Endodermal cell (in vitro differentiated cells): ENCODE measurements around the gene MYO15B. TPM values are rescaled to one million over a fixed set of nuclear protein-coding genes. Genes with fewer than 3 reads are reported as not detected.

Experiments
- DNase-seq: peaks from one replicate; pipeline ENCODE4 v3.0.0-alpha.2; 2017
- H3K27ac ChIP-seq: 2 replicates; pipeline ENCODE4 v1.5.1; 2013; ENCODE audit warnings: mild to moderate bottlenecking, low read depth, low read length, moderate library complexity
- H3K27me3 ChIP-seq: 2 replicates; pipeline ENCODE4 v1.6.1; 2013; ENCODE audit warnings: mild to moderate bottlenecking, low read length, moderate library complexity; ENCODE audit not compliant: insufficient read depth, control insufficient read depth, poor library complexity, severe bottlenecking
- H3K36me3 ChIP-seq: 2 replicates; pipeline ENCODE4 v1.7.0; 2013; ENCODE audit warnings: mild to moderate bottlenecking, low read length, moderate library complexity; ENCODE audit not compliant: control insufficient read depth, insufficient read depth
- H3K4me1 ChIP-seq: one replicate; pipeline ENCODE4 v1.7.0; 2013; ENCODE audit warnings: low read length; ENCODE audit not compliant: control insufficient read depth, insufficient read depth
- H3K4me3 ChIP-seq: 2 replicates; pipeline ENCODE4 v1.5.1; 2013; ENCODE audit warnings: mild to moderate bottlenecking, low read length, moderate library complexity
- H3K9ac ChIP-seq: 2 replicates; pipeline ENCODE4 v1.6.1; 2013; ENCODE audit warnings: mild to moderate bottlenecking, low read length, moderate library complexity; ENCODE audit not compliant: poor library complexity, severe bottlenecking; ENCODE audit errors: extremely low read depth
- H3K9me3 ChIP-seq: 2 replicates; pipeline ENCODE4 v1.6.1; 2013; ENCODE audit warnings: mild to moderate bottlenecking, low read length, moderate library complexity; ENCODE audit not compliant: control insufficient read depth
- H3K27ac Mint-ChIP-seq: 2 replicates; pipeline ENCODE4 v1.8.0; 2020; ENCODE audit warnings: mixed read lengths
- H3K27me3 Mint-ChIP-seq: 2 replicates; pipeline ENCODE4 v1.8.0; 2021; ENCODE audit warnings: mild to moderate bottlenecking, mixed read lengths; ENCODE audit not compliant: insufficient read depth
- H3K36me3 Mint-ChIP-seq: 2 replicates; pipeline ENCODE4 v1.8.0; 2020; ENCODE audit warnings: low read depth, mixed read lengths
- H3K4me1 Mint-ChIP-seq: 2 replicates; pipeline ENCODE4 v1.8.0; 2020; ENCODE audit warnings: mixed read lengths
- H3K4me3 Mint-ChIP-seq: 2 replicates; pipeline ENCODE4 v1.8.0; 2020; ENCODE audit warnings: mild to moderate bottlenecking, moderate library complexity, mixed read lengths
- H3K9me3 Mint-ChIP-seq: 2 replicates; pipeline ENCODE4 v1.8.0; 2020; ENCODE audit warnings: mild to moderate bottlenecking, mixed read lengths
- WGBS, 2 experiments: methylation state at CpG; one replicate each; pipeline versions ENCODE4 v1.1.5 to v1.1.7; 2013; ENCODE audit warnings: missing lambda C conversion rate in 2 of 2, mixed read lengths in 1 of 2; ENCODE audit not compliant: insufficient coverage in 1 of 2, insufficient read length in 1 of 2; 5-methylcytosine and 5-hydroxymethylcytosine counted together
- total RNA-seq, 2 donors: library from RNA; stranded (reverse); fragmentation: NEBNext Ultra II Directional in 1 of 2; extraction: Animal tissue kit (Norgen Biotek cat#: 25700) in 1 of 2; gene quantifications; 2 replicates in 1 of 2; 3 replicates in 1 of 2; pipeline ENCODE4 v1.2.1, GENCODE V29; 2021
- TF ChIP-seq, protein P1 (sequence below): fragments of 200-600 bp; sonication (generic); conservative IDR thresholded peaks from 2 replicates; pipeline ENCODE4 v1.5.0; 2021; ENCODE audit warnings: antibody characterized with exemption, mild to moderate bottlenecking

Gene MYO15B
- total RNA-seq, 2 donors from 2014 or later: 89.0 to 123 TPM

- Mint-ChIP-seq H3K36me3 (peaks cover 13% of the 10 kb centered on the region), H3K27me3 (no peaks in the 10 kb centered on the region), H3K4me3 (no peak overlapping the region), H3K9me3 (no peaks in the 10 kb centered on the region), H3K27ac (no peak overlapping the region), H3K4me1 (peaks cover 39% of the 10 kb centered on the region)
- Histone ChIP-seq H3K27ac (no peak overlapping the region), H3K9me3 (no peaks in the 10 kb centered on the region), H3K4me3 (no peak overlapping the region), H3K36me3 (no peaks in the 10 kb centered on the region), H3K27me3 (no peaks in the 10 kb centered on the region), H3K4me1 (peaks cover 19% of the 10 kb centered on the region), H3K9ac (no peak overlapping the region)
- TF ChIP-seq, protein P1, sequence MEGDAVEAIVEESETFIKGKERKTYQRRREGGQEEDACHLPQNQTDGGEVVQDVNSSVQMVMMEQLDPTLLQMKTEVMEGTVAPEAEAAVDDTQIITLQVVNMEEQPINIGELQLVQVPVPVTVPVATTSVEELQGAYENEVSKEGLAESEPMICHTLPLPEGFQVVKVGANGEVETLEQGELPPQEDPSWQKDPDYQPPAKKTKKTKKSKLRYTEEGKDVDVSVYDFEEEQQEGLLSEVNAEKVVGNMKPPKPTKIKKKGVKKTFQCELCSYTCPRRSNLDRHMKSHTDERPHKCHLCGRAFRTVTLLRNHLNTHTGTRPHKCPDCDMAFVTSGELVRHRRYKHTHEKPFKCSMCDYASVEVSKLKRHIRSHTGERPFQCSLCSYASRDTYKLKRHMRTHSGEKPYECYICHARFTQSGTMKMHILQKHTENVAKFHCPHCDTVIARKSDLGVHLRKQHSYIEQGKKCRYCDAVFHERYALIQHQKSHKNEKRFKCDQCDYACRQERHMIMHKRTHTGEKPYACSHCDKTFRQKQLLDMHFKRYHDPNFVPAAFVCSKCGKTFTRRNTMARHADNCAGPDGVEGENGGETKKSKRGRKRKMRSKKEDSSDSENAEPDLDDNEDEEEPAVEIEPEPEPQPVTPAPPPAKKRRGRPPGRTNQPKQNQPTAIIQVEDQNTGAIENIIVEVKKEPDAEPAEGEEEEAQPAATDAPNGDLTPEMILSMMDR: no peak
- no peak for DNase-seq
- 91 to 92% methylated on average over 4 of the region's 4 CpGs for WGBS, 2 experiments
Observed at GRCh38 chr17:75540923-75541503, 46.6 kb upstream of the MYO15B start.

DNA sequence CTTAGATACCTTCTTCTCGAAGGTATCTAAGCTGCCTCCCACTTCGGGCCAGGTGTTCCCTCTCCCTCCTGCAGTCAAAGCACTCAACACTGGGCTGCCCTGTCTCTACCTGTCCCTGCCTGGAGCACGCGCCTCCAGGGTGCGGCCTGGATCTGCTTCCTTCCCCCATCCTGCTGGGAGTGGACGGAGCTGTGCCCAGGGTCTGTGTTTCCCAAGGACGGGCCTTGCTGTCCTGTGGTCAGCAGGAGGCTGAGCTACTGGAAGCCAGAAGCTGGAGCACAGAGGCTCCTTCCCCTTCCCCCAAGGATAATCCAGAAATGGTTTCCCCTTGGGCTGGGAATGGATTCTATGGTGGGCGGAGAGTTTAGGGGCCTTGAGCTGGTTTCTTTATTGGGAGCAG lies 45.4 kb upstream of the MYO15B start:
- no peak overlapping the region for H3K4me3 ChIP-seq
- Mint-ChIP-seq H3K4me3 (peak overlapping the region; percentile 21), H3K4me1 (peaks cover 34% of the 10 kb centered on the region), H3K27me3 (no peaks in the 10 kb centered on the region), H3K9me3 (no peaks in the 10 kb centered on the region), H3K36me3 (peaks cover 22% of the 10 kb centered on the region), H3K27ac (peak overlapping the region; percentile 25)
- H3K27me3 ChIP-seq: no peaks in the 10 kb centered on the region
- no peak for DNase-seq
- no peak overlapping the region for H3K9ac ChIP-seq
- 89% methylated on average over 7 of the region's 8 CpGs for whole genome bisulfite sequencing, 2 experiments
- peaks cover 3% of the 10 kb centered on the region for H3K36me3 ChIP-seq
- TF ChIP-seq, protein P1: no peak
- peaks cover 14% of the 10 kb centered on the region for H3K4me1 ChIP-seq
- H3K27ac ChIP-seq: no peak overlapping the region
- H3K9me3 ChIP-seq: no peaks in the 10 kb centered on the region

DNA sequence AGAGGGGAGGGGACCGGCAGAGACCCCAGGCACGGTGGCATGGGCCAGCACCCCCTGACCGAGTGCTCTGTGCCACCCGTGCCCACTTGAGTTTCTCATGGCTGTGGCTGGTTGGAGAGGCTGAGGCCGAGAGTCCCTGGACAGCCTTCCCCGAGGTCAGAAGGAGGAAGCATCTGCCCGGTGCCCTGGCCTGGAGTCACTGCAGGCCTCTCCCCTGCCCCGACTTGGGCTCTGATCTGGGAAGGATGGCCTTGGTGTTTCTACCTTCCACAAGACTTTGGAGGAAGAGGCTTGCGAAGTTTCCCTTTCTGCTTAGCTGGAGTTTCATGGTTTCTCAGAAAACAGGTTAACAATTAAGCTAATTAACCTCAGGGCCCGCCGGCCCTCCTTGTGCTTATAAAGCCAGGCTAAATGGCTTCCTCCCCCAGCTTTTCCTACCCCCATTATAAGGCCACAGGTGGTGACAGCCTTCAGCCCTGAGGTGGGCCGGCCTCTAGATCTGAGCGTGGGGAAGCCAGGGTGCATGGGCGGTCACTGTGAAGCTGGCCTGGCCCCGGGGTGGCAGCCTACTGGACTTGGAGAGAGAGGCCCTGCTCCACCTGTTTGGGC lies 44.8 kb upstream of the MYO15B start:
- H3K36me3 ChIP-seq: peaks cover 3% of the 10 kb centered on the region
- TF ChIP-seq, protein P1: no peak
- Mint-ChIP-seq H3K27me3 (no peaks in the 10 kb centered on the region), H3K4me3 (peak overlapping the region; percentile 21), H3K4me1 (peaks cover 34% of the 10 kb centered on the region), H3K36me3 (peaks cover 25% of the 10 kb centered on the region), H3K9me3 (no peaks in the 10 kb centered on the region), H3K27ac (peak overlapping the region; percentile 25)
- H3K27ac ChIP-seq: no peak overlapping the region
- WGBS, 2 experiments: 83 to 100% methylated on average over 2 to 15 of the region's 15 CpGs
- H3K4me3 ChIP-seq: no peak overlapping the region
- no peaks in the 10 kb centered on the region for H3K9me3 ChIP-seq
- no peak overlapping the region for H3K9ac ChIP-seq
- DNase-seq: no peak
- no peaks in the 10 kb centered on the region for H3K27me3 ChIP-seq
- peaks cover 14% of the 10 kb centered on the region for H3K4me1 ChIP-seq
